Transverse colon (tissue), 4 donors: Measurements from ENCODE around the gene ANKRD24. TPM values are rescaled to one million over a fixed set of nuclear protein-coding genes. Genes with fewer than 3 reads are reported as not detected.

Source experiments
- DNase-seq: peaks from one replicate; pipeline ENCODE4 v3.0.0-alpha.2; 2019
- H3K27ac ChIP-seq, 4 donors: fragments of 200-600 bp; sonication (generic); 2 replicates each; pipeline ENCODE4 v1.5.1; 2016 to 2018; ENCODE audit warnings: inconsistent platforms in 4 of 4
- H3K27me3 ChIP-seq: fragments of 200-600 bp; sonication (generic); 2 replicates; pipeline ENCODE4 v1.5.1; 2017; ENCODE audit warnings: inconsistent platforms
- H3K36me3 ChIP-seq, 4 donors: fragments of 200-600 bp; sonication (generic); 2 replicates each; pipeline ENCODE4 v1.5.1; 2017 to 2019; ENCODE audit warnings: inconsistent platforms in 4 of 4
- H3K4me1 ChIP-seq, 4 donors: fragments of 200-600 bp; sonication (generic); 2 replicates each; pipeline ENCODE4 v1.5.1; 2017 to 2020; ENCODE audit warnings: inconsistent platforms in 4 of 4
- H3K4me3 ChIP-seq, 4 donors: fragments of 200-600 bp; sonication (generic); 1 replicate in 1 of 4; 2 replicates in 3 of 4; pipeline versions ENCODE4 v1.5.1 to v1.6.1; 2017 to 2019; ENCODE audit warnings: inconsistent platforms in 4 of 4
- H3K9me3 ChIP-seq, 2 donors: fragments of 200-600 bp; sonication (generic); 2 replicates each; pipeline ENCODE4 v1.5.1; 2017 to 2019; ENCODE audit warnings: inconsistent platforms in 2 of 2
- EP300 ChIP-seq: sonication (generic); formaldehyde crosslinking; IDR thresholded peaks from one replicate; pipeline ENCODE4 v1.6.1; 2017; ENCODE audit warnings: antibody characterized with exemption, low read depth
- POLR2A ChIP-seq: fragments of 450-650 bp; IDR thresholded peaks from one replicate; pipeline ENCODE4 v1.6.1; 2016; ENCODE audit warnings: antibody characterized with exemption, mild to moderate bottlenecking, moderate library complexity
- POLR2AphosphoS5 ChIP-seq, 3 donors: sonication (generic); formaldehyde crosslinking; IDR thresholded peaks; one replicate each; pipeline ENCODE4 v1.6.1; 2016; ENCODE audit warnings: antibody characterized with exemption in 3 of 3
- WGBS, 2 donors: methylation state at CpG; one replicate each; pipeline ENCODE4 v1.1.5; 2018; ENCODE audit warnings: low coverage in 1 of 2; 5-methylcytosine and 5-hydroxymethylcytosine counted together
- in situ Hi-C, 4 donors: fragments of 200-750 bp; cut with MboI; loops; one replicate each; pipeline versions ENCODE4 v1.15.0 to v1.15.1; 2017; ENCODE audit warnings: low sequenced_read_pairs in 3 of 4, low pct_ligation_motif_present in 1 of 4, low pct_unique_long_range_greater_than_20kb in 1 of 4
- intact Hi-C: fragments of 100-400 bp; cut with DNase I; formaldehyde crosslinking; loops from one replicate; pipeline ENCODE4 v1.15.1; 2023; ENCODE audit warnings: low total_unique reads
- total RNA-seq, 4 donors: library from RNA; depleted of rRNA; stranded (reverse); fragments of >200 nt; gene quantifications; one replicate each; pipeline ENCODE4 v1.1.0, GENCODE V29; 2016
- TF ChIP-seq, protein P1 (sequence below), 5 experiments: fragments of 200-600 bp in 3 of 5; fragments of 450-650 bp in 2 of 5; sonication (generic) in 3 of 5; IDR thresholded peaks; 1 replicate in 2 of 5; 2 replicates in 3 of 5; pipeline ENCODE4 v1.5.1; 2016 to 2017; ENCODE audit warnings: antibody characterized with exemption in 5 of 5, inconsistent platforms in 3 of 5, mild to moderate bottlenecking in 2 of 5, moderate library complexity in 1 of 5

ANKRD24 gene
- total RNA-seq, 4 donors from 2014 or later = 1.2 to 6.4 (median 2.1) TPM

- no peaks in the 10 kb centered on the region for H3K9me3 ChIP-seq
- H3K27me3 ChIP-seq = no peaks in the 10 kb centered on the region
- intact Hi-C loops = loop anchor here (10.0 kb wide), 1 partner anchor 90 kb away; no protein-coding TSS in a partner anchor
- peak overlapping the region in 1 of 4 donors; percentile 29 for H3K27ac ChIP-seq
- no peak for TF ChIP-seq EP300
- TF ChIP-seq POLR2AphosphoS5 (IDR thresholded peaks at IDR 0.05) = no peak
- TF ChIP-seq, protein P1, sequence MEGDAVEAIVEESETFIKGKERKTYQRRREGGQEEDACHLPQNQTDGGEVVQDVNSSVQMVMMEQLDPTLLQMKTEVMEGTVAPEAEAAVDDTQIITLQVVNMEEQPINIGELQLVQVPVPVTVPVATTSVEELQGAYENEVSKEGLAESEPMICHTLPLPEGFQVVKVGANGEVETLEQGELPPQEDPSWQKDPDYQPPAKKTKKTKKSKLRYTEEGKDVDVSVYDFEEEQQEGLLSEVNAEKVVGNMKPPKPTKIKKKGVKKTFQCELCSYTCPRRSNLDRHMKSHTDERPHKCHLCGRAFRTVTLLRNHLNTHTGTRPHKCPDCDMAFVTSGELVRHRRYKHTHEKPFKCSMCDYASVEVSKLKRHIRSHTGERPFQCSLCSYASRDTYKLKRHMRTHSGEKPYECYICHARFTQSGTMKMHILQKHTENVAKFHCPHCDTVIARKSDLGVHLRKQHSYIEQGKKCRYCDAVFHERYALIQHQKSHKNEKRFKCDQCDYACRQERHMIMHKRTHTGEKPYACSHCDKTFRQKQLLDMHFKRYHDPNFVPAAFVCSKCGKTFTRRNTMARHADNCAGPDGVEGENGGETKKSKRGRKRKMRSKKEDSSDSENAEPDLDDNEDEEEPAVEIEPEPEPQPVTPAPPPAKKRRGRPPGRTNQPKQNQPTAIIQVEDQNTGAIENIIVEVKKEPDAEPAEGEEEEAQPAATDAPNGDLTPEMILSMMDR (IDR thresholded peaks at IDR 0.05) = no peak
- TF ChIP-seq POLR2A = no peak
- H3K4me3 ChIP-seq = no peak overlapping the region
- no peak for DNase-seq
- in situ Hi-C loops = loop anchor here in 2 of 4 donors (10.0 to 25.0 kb wide), 2 partner anchors 90 to 97 kb away; no protein-coding TSS in a partner anchor
- peaks cover 0 to 46% (median 16%) of the 10 kb centered on the region in 4 donors for H3K36me3 ChIP-seq
- H3K4me1 ChIP-seq = peaks cover 0 to 14% (median 8%) of the 10 kb centered on the region in 4 donors
- WGBS, 2 donors = 47 to 60% methylated on average over 3 to 4 of the region's 4 CpGs
Observed at GRCh38 chr19:4264812-4265211, 82.3 kb downstream of the ANKRD24 start.

GRCh38 chr19:4266253-4267000, 83.9 kb downstream of the ANKRD24 start:
- WGBS, 2 donors = 83 to 97% methylated on average over 6 to 18 of the region's 18 CpGs
- Histone ChIP-seq H3K27ac (no peak overlapping the region), H3K4me3 (no peak overlapping the region), H3K27me3 (no peaks in the 10 kb centered on the region), H3K36me3 (peaks cover 0 to 31% (median 9%) of the 10 kb centered on the region in 4 donors), H3K4me1 (peaks cover 0 to 14% (median 8%) of the 10 kb centered on the region in 4 donors), H3K9me3 (no peaks in the 10 kb centered on the region)
- no peak for DNase-seq
- in situ Hi-C loops = loop anchor here in 2 of 4 donors (10.0 to 25.0 kb wide), 2 partner anchors 88 to 96 kb away; no protein-coding TSS in a partner anchor
- TF ChIP-seq POLR2AphosphoS5 (IDR thresholded peaks at IDR 0.05) = no peak
- TF ChIP-seq, protein P1 (IDR thresholded peaks at IDR 0.05) = no peak
- TF ChIP-seq POLR2A = no peak
- no peak for TF ChIP-seq EP300
- intact Hi-C loops = loop anchor here (10.0 kb wide), 1 partner anchor 88 kb away; no protein-coding TSS in a partner anchor

DNA sequence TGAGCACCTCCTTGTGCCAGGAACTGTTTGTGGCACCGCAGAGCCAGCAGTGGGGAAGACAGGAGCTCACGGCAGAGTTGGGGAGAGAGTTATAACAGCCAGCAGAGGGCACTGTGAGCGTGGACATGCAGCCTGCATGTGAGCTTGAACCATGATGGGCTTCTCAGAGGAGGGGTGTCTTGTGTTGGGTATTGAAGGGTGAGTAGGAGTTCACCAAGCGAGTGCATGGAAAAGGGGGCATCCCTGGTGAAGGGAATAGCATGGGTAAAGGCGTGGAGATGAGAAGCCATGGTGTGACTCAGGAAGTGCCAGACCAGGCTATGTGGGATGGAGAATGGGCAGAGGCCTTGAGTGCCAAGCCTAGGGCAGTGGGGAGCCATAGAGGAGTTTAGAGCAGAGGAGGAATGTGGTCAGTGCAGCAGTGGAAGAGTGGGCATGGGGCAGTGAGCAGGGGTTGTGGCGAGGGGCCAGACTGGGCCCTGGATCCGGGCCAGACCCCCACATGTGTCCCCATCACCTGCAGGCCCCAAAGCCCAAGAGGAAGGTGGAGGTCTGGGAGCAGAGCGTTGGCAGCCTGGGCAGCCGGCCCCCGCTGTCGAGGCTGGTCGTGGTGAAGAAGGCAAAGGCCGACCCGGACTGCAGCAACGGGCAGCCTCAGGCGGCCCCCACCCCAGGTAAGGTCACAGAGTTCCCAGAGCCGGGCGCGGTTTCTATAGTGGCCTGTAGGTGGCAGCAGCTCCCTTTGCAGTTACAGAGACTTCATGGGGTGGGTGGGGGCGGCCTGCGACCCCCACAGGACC, 84.8 kb downstream of the ANKRD24 start:
- TF ChIP-seq POLR2A (no peak), POLR2AphosphoS5 (IDR thresholded peaks at IDR 0.05) (no peak), EP300 (no peak)
- TF ChIP-seq, protein P1 (IDR thresholded peaks at IDR 0.05) = peak; percentile 81 to 88 (median 84)
- Histone ChIP-seq H3K9me3 (no peaks in the 10 kb centered on the region), H3K4me1 (peaks cover 0 to 14% (median 8%) of the 10 kb centered on the region in 4 donors), H3K36me3 (peaks cover 0 to 24% (median 5%) of the 10 kb centered on the region in 4 donors), H3K27ac (peak overlapping the region; percentile 61 to 79 (median 72)), H3K27me3 (no peaks in the 10 kb centered on the region), H3K4me3 (no peak overlapping the region)
- in situ Hi-C loops (loop anchor here in 2 of 4 donors (10.0 to 25.0 kb wide), 2 partner anchors 88 to 95 kb away; no protein-coding TSS in a partner anchor), intact Hi-C loops (loop anchor here (10.0 kb wide), 1 partner anchor 88 kb away; no protein-coding TSS in a partner anchor)
- DNase-seq = peak; percentile 68
- 35 to 70% methylated on average over 4 to 21 of the region's 21 CpGs for WGBS, 2 donors
